GM12865 (cell line): ENCODE results near the gene MEMO1.
A peak's percentile ranks its signal among the peaks of the same experiment; 100 is the strongest.

ENCODE experiments used
- DNase-seq: peaks from one replicate; pipeline ENCODE4 v3.0.0; 2010; ENCODE audit warnings: low read depth
- H3K4me3 ChIP-seq: 2 replicates; pipeline ENCODE4 v1.5.1; 2011; ENCODE audit warnings: mild to moderate bottlenecking, low read depth, low read length, control low read depth
- TF ChIP-seq, protein P1 (sequence below): IDR thresholded peaks from 2 replicates; pipeline ENCODE4 v1.5.1; 2011; ENCODE audit warnings: low read length, control low read depth, low read depth, inconsistent platforms; ENCODE audit not compliant: insufficient read depth; ENCODE audit errors: missing control alignments

Gene MEMO1

DNA sequence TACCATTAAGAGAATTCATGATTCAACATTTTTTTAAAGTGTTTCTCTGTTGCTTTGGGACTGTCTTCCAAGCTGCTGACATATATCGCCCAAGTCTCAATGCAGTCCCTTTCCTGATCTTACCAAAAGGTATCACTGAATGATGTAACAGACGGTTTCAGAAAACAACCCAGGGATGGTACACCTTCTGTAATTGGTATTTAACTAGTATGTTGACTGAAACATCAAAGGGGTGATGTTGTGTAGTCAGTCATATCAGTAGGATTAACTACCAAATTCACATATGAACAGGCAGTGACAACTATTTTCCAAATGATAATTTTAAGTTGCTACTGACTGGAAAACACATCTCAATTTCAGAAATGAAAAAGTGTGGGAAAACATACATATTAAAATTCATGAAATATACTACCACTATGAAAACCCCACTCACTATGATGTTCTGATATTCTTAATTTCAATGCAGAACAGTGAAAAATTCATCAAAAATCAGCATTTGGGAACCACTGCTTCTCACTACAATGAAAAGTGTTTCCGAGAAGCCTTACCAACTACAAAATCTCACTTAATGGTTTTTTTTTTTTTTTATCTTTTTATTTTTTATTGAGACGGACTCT is 59.8 kb downstream of the MEMO1 start:
- TF ChIP-seq, protein P1, sequence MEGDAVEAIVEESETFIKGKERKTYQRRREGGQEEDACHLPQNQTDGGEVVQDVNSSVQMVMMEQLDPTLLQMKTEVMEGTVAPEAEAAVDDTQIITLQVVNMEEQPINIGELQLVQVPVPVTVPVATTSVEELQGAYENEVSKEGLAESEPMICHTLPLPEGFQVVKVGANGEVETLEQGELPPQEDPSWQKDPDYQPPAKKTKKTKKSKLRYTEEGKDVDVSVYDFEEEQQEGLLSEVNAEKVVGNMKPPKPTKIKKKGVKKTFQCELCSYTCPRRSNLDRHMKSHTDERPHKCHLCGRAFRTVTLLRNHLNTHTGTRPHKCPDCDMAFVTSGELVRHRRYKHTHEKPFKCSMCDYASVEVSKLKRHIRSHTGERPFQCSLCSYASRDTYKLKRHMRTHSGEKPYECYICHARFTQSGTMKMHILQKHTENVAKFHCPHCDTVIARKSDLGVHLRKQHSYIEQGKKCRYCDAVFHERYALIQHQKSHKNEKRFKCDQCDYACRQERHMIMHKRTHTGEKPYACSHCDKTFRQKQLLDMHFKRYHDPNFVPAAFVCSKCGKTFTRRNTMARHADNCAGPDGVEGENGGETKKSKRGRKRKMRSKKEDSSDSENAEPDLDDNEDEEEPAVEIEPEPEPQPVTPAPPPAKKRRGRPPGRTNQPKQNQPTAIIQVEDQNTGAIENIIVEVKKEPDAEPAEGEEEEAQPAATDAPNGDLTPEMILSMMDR = no peak
- H3K4me3 ChIP-seq = no peak overlapping the region

DNA sequence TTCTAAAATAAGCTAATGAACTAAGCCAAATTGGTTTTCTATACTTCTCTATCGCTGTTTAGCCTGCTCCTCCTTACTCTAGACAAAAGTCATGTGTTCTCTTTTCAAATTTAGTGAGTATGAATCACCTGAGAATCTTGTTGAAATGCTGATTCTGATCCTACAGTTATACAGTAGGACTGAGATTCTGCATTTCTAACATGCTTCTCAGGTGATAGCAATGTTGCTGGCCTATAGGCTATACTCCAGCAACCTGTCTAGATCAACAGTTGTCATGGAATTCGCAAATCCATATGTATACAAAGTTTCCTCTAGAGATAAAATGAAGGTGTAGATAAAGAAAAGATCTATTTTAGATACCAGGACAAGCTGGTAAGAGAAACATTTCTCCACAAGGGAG is 62.9 kb downstream of the MEMO1 start:
- DNase-seq = no peak
- H3K4me3 ChIP-seq = no peak overlapping the region
- TF ChIP-seq, protein P1 = no peak

More for the DNA sequence above, 59.8 kb downstream of the MEMO1 start:
- DNase-seq = peak; percentile 14

DNA sequence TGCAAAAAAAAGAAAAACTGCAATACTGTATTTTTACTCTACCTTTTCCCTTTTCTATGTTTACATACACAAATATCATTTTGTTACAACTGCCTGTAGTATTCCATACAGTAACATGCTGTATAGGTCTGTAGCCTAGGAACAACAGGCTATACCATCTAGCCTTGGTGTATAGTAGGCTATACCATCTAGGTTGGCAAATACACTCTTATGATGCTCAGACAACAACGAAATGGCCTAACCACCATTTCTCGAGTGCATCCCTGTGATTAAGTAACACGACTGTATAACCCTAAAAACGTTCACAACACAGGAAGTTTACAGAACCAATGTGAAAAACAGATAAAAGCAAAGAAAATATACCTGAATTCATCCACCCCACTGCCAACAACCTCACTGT is 64.0 kb downstream of the MEMO1 start:
- H3K4me3 ChIP-seq = no peak overlapping the region
- TF ChIP-seq, protein P1 = no peak
- DNase-seq = no peak

DNA sequence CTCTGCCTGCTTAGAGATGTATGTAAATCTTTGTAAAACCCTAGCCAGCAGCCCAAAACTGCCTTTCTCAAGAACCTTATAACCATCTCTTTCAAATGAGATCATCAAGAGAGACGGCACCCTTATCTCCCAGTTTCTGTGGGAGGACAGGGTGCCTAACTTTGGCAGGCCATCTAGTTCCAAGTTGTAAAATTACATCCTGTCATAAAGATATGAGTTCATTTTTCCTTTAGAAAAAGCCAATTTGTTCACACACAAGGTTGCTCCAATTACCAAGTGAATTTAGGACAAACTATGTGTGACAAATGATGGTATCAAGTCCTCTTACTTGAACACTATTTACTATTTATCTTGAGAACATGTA is 65.3 kb downstream of the MEMO1 start:
- no peak for DNase-seq
- H3K4me3 ChIP-seq = no peak overlapping the region
- TF ChIP-seq, protein P1 = no peak

DNA sequence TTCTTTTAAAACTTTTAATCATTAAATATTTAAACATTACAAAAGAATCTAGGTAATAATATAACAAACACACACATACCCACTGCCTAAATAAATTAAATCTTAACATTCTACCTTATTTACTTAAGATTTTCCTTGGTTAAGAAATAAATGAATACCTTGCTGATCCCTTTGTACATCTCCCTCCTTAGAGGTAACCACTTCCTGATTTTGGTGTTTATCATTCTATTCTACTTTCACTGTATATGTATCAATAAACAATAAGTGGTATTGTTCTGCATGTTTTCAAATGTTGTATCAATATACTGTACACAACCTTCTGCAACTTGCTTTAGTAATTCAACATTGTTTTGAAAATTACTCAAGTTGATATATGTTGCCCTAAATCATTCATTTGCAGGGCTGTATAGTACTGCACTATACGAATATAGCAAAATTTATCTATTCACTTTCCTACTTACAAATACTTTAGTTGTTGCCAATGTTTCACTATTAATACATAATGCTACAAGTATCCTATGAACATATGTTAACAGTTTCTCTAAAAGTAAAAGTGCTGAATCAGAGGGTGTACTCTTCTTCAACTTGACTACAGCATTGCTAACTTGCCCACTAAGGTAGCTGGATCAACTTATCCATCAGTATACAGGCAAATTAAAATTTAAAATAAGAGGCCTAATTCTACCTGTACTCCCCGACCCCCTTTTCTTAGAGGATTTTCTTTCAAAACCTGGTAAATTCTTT is 65.8 kb downstream of the MEMO1 start:
- no peak for DNase-seq
- no peak overlapping the region for H3K4me3 ChIP-seq
- TF ChIP-seq, protein P1 = no peak

DNA sequence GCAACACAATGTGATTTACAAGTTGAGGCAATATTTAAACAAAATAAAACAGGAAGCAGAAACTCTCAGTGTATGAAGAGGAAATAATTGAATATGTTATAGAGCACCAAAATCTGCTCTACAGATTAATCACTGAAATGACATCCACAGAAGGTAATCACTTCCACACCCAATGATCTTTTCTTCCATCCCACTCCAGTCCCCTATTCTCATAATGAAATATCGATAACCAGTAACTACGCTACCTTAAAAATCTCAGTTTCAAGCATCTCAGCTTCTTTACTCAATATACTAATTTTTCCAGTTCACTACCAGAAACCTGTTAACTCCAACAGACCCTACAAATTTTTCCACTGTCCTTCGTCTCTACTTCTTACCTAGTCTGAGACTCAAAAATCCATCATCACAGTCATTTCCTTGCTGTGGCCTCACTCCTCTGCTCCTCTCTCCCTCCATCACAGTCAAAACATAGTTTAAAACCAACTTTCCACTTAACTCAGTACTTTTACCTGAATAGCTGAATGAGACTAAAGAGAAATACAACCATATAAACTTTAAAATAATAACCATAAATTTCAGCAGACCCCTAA is 67.1 kb downstream of the MEMO1 start:
- DNase-seq = no peak
- TF ChIP-seq, protein P1 = no peak
- H3K4me3 ChIP-seq = no peak overlapping the region
